Measurements from ENCODE around the gene RNF115.

DNA sequence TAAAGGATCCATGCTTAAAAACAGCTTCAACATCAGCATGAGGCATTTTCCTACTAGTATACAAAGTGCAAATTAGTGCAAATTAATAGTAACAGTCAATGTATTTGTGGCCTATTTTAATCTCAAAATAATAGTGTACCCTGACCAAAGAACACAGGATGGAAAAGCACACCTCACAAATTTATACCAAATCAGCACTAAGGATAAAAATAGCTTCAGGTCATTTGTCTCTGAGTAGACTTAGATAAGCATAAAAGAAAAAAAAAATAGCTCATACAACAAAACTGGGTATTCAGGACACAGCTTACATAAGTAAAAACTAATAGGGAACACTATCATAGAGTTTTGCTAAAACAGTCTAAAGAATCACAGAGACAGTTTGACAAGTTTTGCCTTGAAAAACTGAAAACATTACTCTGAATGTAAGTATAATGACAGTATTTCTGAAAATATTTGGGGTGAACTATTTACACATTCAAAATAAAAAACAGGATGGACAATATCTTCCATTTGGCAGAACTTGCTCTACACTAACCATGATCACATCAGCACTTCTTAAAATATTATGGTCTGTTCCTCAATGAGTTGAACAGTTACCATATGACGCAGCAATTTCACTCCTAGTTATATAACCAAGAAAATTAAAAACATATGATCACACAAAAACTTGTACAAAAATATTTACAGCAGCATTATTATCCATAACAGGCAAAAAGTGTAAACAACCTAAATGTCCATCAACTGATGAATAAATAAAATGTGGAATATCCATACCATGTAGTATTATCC is 46.3 kb downstream of the RNF115 start:
- TF ChIP-seq, protein P1, sequence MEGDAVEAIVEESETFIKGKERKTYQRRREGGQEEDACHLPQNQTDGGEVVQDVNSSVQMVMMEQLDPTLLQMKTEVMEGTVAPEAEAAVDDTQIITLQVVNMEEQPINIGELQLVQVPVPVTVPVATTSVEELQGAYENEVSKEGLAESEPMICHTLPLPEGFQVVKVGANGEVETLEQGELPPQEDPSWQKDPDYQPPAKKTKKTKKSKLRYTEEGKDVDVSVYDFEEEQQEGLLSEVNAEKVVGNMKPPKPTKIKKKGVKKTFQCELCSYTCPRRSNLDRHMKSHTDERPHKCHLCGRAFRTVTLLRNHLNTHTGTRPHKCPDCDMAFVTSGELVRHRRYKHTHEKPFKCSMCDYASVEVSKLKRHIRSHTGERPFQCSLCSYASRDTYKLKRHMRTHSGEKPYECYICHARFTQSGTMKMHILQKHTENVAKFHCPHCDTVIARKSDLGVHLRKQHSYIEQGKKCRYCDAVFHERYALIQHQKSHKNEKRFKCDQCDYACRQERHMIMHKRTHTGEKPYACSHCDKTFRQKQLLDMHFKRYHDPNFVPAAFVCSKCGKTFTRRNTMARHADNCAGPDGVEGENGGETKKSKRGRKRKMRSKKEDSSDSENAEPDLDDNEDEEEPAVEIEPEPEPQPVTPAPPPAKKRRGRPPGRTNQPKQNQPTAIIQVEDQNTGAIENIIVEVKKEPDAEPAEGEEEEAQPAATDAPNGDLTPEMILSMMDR (IDR thresholded peaks at IDR 0.05): no peak
- TF ChIP-seq POLR2A (IDR thresholded peaks at IDR 0.05): no peak

Data from right lobe of liver (tissue), 4 donors.